ENCODE measurements around the gene HPSE2.

Gene HPSE2

GRCh38 chr10:98461500-98461842 is 774.2 kb downstream of the HPSE2 start:
- no peak for TF ChIP-seq CTCF (IDR thresholded peaks at IDR 0.05; ENCODE audit: low read depth, low read length, missing control alignments)
- H3K4me3 ChIP-seq (replicated peaks; ENCODE audit: low read depth, low read length) = no peak overlapping the region
- DNase-seq (ENCODE audit: extremely low read depth, low read depth) = no peak

- H3K4me3 ChIP-seq (replicated peaks; ENCODE audit: low read depth, low read length) = no peak overlapping the region
- TF ChIP-seq CTCF (IDR thresholded peaks at IDR 0.05; ENCODE audit: low read depth, low read length, missing control alignments) = no peak
- DNase-seq (ENCODE audit: extremely low read depth, low read depth) = peak; percentile 75
Measured at GRCh38 chr10:98460837-98461499, 774.7 kb downstream of the HPSE2 start.

GRCh38 chr10:98458809-98459784 is 776.6 kb downstream of the HPSE2 start:
- no peak for TF ChIP-seq CTCF (IDR thresholded peaks at IDR 0.05; ENCODE audit: low read depth, low read length, missing control alignments)
- no peak overlapping the region for H3K4me3 ChIP-seq (replicated peaks; ENCODE audit: low read depth, low read length)
- DNase-seq (ENCODE audit: extremely low read depth, low read depth) = no peak

- no peak for TF ChIP-seq CTCF (IDR thresholded peaks at IDR 0.05; ENCODE audit: low read depth, low read length, missing control alignments)
- no peak for DNase-seq (ENCODE audit: extremely low read depth, low read depth)
- no peak overlapping the region for H3K4me3 ChIP-seq (replicated peaks; ENCODE audit: low read depth, low read length)
Measured at GRCh38 chr10:98457721-98458120, 777.9 kb downstream of the HPSE2 start.

- H3K4me3 ChIP-seq (replicated peaks; ENCODE audit: low read depth, low read length) = no peak overlapping the region
- TF ChIP-seq CTCF (IDR thresholded peaks at IDR 0.05; ENCODE audit: low read depth, low read length, missing control alignments) = no peak
- no peak for DNase-seq (ENCODE audit: extremely low read depth, low read depth)
Measured at GRCh38 chr10:98456686-98457482, 778.8 kb downstream of the HPSE2 start.

GRCh38 chr10:98456043-98456570 is 779.5 kb downstream of the HPSE2 start:
- no peak for DNase-seq (ENCODE audit: extremely low read depth, low read depth)
- no peak overlapping the region for H3K4me3 ChIP-seq (replicated peaks; ENCODE audit: low read depth, low read length)
- TF ChIP-seq CTCF (IDR thresholded peaks at IDR 0.05; ENCODE audit: low read depth, low read length, missing control alignments) = no peak

Measured in HFF-Myc (cell line).